Progenitor cell of endocrine pancreas (in vitro differentiated cells): ENCODE results near the gene SULT1C4. TPM values are rescaled to one million over a fixed set of nuclear protein-coding genes. Genes with fewer than 3 reads are reported as not detected.

Experiments
- DNase-seq: peaks from one replicate; pipeline ENCODE4 v3.0.0; 2021; ENCODE audit warnings: low spot score; ENCODE audit not compliant: unreplicated experiment
- H3K27ac Mint-ChIP-seq: 2 replicates; pipeline ENCODE4 v1.8.0; 2021; ENCODE audit warnings: mild to moderate bottlenecking, moderate library complexity, mixed read lengths
- H3K27me3 Mint-ChIP-seq: 2 replicates; pipeline ENCODE4 v1.8.0; 2021; ENCODE audit warnings: mixed read lengths
- H3K36me3 Mint-ChIP-seq: 2 replicates; pipeline ENCODE4 v1.8.0; 2022; ENCODE audit warnings: mixed read lengths; ENCODE audit not compliant: insufficient read depth
- H3K4me1 Mint-ChIP-seq: 2 replicates; pipeline ENCODE4 v1.8.0; 2021; ENCODE audit warnings: low read depth, mixed read lengths
- H3K4me3 Mint-ChIP-seq: 2 replicates; pipeline ENCODE4 v1.8.0; 2021; ENCODE audit warnings: low read depth, mild to moderate bottlenecking, moderate library complexity, mixed read lengths
- H3K9me3 Mint-ChIP-seq: 2 replicates; pipeline ENCODE4 v1.8.0; 2021; ENCODE audit warnings: low read depth, mixed read lengths
- CTCF ChIP-seq: fragments of 200-600 bp; sonication (generic); IDR thresholded peaks from one replicate; pipeline ENCODE4 v1.5.0; 2021; ENCODE audit warnings: antibody characterized with exemption, mild to moderate bottlenecking; ENCODE audit not compliant: unreplicated experiment
- total RNA-seq: library from RNA; stranded (reverse); gene quantifications from 2 replicates; pipeline ENCODE4 v1.2.1, GENCODE V29; 2021

Gene SULT1C4
- total RNA-seq, 1 donor from 2014 or later: 35.5 TPM

- no peak for DNase-seq
- Mint-ChIP-seq H3K36me3 (no peaks in the 10 kb centered on the region), H3K27ac (no peak overlapping the region), H3K9me3 (peaks cover 7% of the 10 kb centered on the region), H3K4me1 (no peaks in the 10 kb centered on the region), H3K4me3 (no peak overlapping the region), H3K27me3 (no peaks in the 10 kb centered on the region)
- no peak for TF ChIP-seq CTCF
These were observed 13.0 kb upstream of the SULT1C4 start for GRCh38 chr2:108364676-108365297.

- no peak for DNase-seq
- no peak overlapping the region for H3K27ac Mint-ChIP-seq
- no peaks in the 10 kb centered on the region for H3K36me3 Mint-ChIP-seq
- H3K27me3 Mint-ChIP-seq: no peaks in the 10 kb centered on the region
- H3K9me3 Mint-ChIP-seq: peaks cover 7% of the 10 kb centered on the region
- no peaks in the 10 kb centered on the region for H3K4me1 Mint-ChIP-seq
- H3K4me3 Mint-ChIP-seq: no peak overlapping the region
- no peak for TF ChIP-seq CTCF
These were observed 12.1 kb upstream of the SULT1C4 start for GRCh38 chr2:108365656-108366055.

- no peak overlapping the region for H3K4me3 Mint-ChIP-seq
- H3K36me3 Mint-ChIP-seq: no peaks in the 10 kb centered on the region
- peaks cover 7% of the 10 kb centered on the region for H3K9me3 Mint-ChIP-seq
- H3K27ac Mint-ChIP-seq: no peak overlapping the region
- DNase-seq: no peak
- H3K4me1 Mint-ChIP-seq: peaks cover 2% of the 10 kb centered on the region
- H3K27me3 Mint-ChIP-seq: no peaks in the 10 kb centered on the region
- TF ChIP-seq CTCF: no peak
These were observed 10.7 kb upstream of the SULT1C4 start for GRCh38 chr2:108367014-108367413.

DNA sequence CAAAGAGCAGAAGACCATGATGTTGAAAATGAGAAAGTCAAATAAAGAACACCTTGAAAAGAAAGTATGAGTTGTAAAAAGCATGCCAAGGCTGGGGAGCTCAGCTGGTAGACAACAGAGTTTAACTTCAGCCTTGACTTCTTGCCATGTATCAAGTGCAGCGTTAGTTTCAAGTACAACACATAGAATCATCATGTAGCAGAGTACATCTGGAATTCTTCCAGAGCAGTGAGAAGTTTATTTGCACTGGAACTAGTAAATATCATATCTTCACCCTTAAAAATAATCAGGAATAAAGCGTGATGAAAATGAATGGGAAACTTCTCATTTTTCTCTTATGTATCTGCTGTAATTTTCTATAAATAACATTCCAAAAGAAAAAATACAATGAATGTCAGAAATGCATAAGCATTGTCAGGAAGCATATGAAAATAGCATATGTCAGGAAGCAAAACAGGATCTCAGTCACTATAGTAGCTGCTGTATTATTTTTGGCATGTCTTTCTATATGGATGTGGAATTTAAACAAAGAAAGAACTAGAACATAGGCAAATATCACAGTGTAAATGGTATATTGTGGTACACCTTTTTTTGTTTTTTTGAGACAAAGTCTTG is 10.1 kb upstream of the SULT1C4 start:
- H3K27me3 Mint-ChIP-seq: no peaks in the 10 kb centered on the region
- no peak overlapping the region for H3K27ac Mint-ChIP-seq
- no peak for DNase-seq
- TF ChIP-seq CTCF: no peak
- no peaks in the 10 kb centered on the region for H3K36me3 Mint-ChIP-seq
- peaks cover 7% of the 10 kb centered on the region for H3K9me3 Mint-ChIP-seq
- H3K4me1 Mint-ChIP-seq: peaks cover 2% of the 10 kb centered on the region
- H3K4me3 Mint-ChIP-seq: no peak overlapping the region

GRCh38 chr2:108369153-108369552 is 8.6 kb upstream of the SULT1C4 start:
- Mint-ChIP-seq H3K27ac (no peak overlapping the region), H3K4me3 (no peak overlapping the region), H3K27me3 (no peaks in the 10 kb centered on the region), H3K9me3 (peaks cover 3% of the 10 kb centered on the region), H3K36me3 (no peaks in the 10 kb centered on the region), H3K4me1 (peaks cover 10% of the 10 kb centered on the region)
- TF ChIP-seq CTCF: no peak
- no peak for DNase-seq
